H54 (cell line): ENCODE data around the gene FUT8.
A peak's percentile ranks its signal among the peaks of the same experiment; 100 is the strongest.
"Not testable (repeated sequence)": the region's sequence is repeated elsewhere in the genome, so short reads cannot be mapped to it uniquely, and the experiment has no call there.

Experiments used
- DNase-seq: peaks from one replicate; pipeline ENCODE4 v3.0.0; 2011; ENCODE audit warnings: low spot score, mixed read lengths; ENCODE audit not compliant: insufficient read length
- FAIRE-seq: peaks from 3 replicates; lab custom pipeline; 2011; peaks lifted over from hg19 to GRCh38; lab: Jason Lieb, UNC
- POLR2A ChIP-seq: IDR thresholded peaks from 2 replicates; pipeline ENCODE4 v1.6.1; 2011; ENCODE audit warnings: low read depth, mild to moderate bottlenecking, low read length

Gene FUT8

GRCh38 chr14:65425885-65426284 is 13.4 kb downstream of the FUT8 start:
- FAIRE-seq: no peak
- no peak for DNase-seq
- no peak for TF ChIP-seq POLR2A

GRCh38 chr14:65426902-65427301 is 14.4 kb downstream of the FUT8 start:
- DNase-seq, FAIRE-seq: not testable (repeated sequence)

- FAIRE-seq: peak; percentile 72
- no peak for TF ChIP-seq POLR2A
Observed at GRCh38 chr14:65428691-65429090, 16.2 kb downstream of the FUT8 start.

GRCh38 chr14:65429757-65430156 is 17.2 kb downstream of the FUT8 start:
- no peak for DNase-seq
- FAIRE-seq: no peak
- no peak for TF ChIP-seq POLR2A

More at GRCh38 chr14:65428691-65429090, 16.2 kb downstream of the FUT8 start:
- DNase-seq: no peak

GRCh38 chr14:65431245-65431644 is 18.7 kb downstream of the FUT8 start:
- DNase-seq: no peak
- no peak for FAIRE-seq
- TF ChIP-seq POLR2A: no peak

GRCh38 chr14:65431951-65432350 is 19.4 kb downstream of the FUT8 start:
- no peak for FAIRE-seq
- DNase-seq: no peak
- no peak for TF ChIP-seq POLR2A

- FAIRE-seq: no peak
- TF ChIP-seq POLR2A: no peak
- no peak for DNase-seq
Observed at GRCh38 chr14:65432361-65432948, 19.9 kb downstream of the FUT8 start.

- no peak for DNase-seq
- TF ChIP-seq POLR2A: no peak
- FAIRE-seq: no peak
Observed at GRCh38 chr14:65433157-65433556, 20.6 kb downstream of the FUT8 start.

- DNase-seq (no peak), FAIRE-seq (no peak)
- no peak for TF ChIP-seq POLR2A
Observed at GRCh38 chr14:65433646-65434045, 21.1 kb downstream of the FUT8 start.

- FAIRE-seq (no peak), DNase-seq (no peak)
- TF ChIP-seq POLR2A: no peak
Observed at GRCh38 chr14:65434216-65434850, 21.8 kb downstream of the FUT8 start.

GRCh38 chr14:65438266-65438933 is 25.9 kb downstream of the FUT8 start:
- no peak for TF ChIP-seq POLR2A
- no peak for DNase-seq

GRCh38 chr14:65439117-65439516 is 26.6 kb downstream of the FUT8 start:
- FAIRE-seq (no peak), DNase-seq (no peak)
- no peak for TF ChIP-seq POLR2A

More at GRCh38 chr14:65438266-65438933, 25.9 kb downstream of the FUT8 start:
- FAIRE-seq: no peak

GRCh38 chr14:65440230-65440629 is 27.7 kb downstream of the FUT8 start:
- DNase-seq: no peak
- no peak for TF ChIP-seq POLR2A
- no peak for FAIRE-seq

- peak; percentile 84 for FAIRE-seq
Observed at GRCh38 chr14:65444230-65444629, 31.7 kb downstream of the FUT8 start.

More at GRCh38 chr14:65444230-65444629, 31.7 kb downstream of the FUT8 start:
- no peak for DNase-seq
- TF ChIP-seq POLR2A: no peak
